Suppressor macrophage treated with lipopolysaccharide for 4 hours (primary cell): ENCODE data around the gene SLC25A36.
"Not testable (repeated sequence)": the region's sequence is repeated elsewhere in the genome, so short reads cannot be mapped to it uniquely, and the experiment has no call there.

ENCODE experiments used
- DNase-seq: peaks from one replicate; pipeline ENCODE4 v3.0.0-alpha.2; 2020

The SLC25A36 gene

GRCh38 chr3:140933109-140933508 lies 8.5 kb upstream of the SLC25A36 start:
- DNase-seq: no peak

- no peak for DNase-seq
Observed at GRCh38 chr3:140933552-140933951, 8.1 kb upstream of the SLC25A36 start.

GRCh38 chr3:140939305-140939704 lies 2.3 kb upstream of the SLC25A36 start:
- DNase-seq: not testable (repeated sequence)

GRCh38 chr3:140941090-140941433 lies 574 bp upstream of the SLC25A36 start:
- no peak for DNase-seq

GRCh38 chr3:140942221-140943104 lies 827 bp downstream of the SLC25A36 start:
- DNase-seq: peak; percentile 78

GRCh38 chr3:140943781-140944552 lies 2.3 kb downstream of the SLC25A36 start:
- no peak for DNase-seq

GRCh38 chr3:140948460-140949249 lies 7.0 kb downstream of the SLC25A36 start:
- DNase-seq: no peak

- DNase-seq: no peak
Observed at GRCh38 chr3:140950144-140950543, 8.5 kb downstream of the SLC25A36 start.

GRCh38 chr3:140950863-140951262 lies 9.2 kb downstream of the SLC25A36 start:
- DNase-seq: peak; percentile 4

GRCh38 chr3:140951750-140952149 lies 10.1 kb downstream of the SLC25A36 start:
- not testable (repeated sequence) for DNase-seq

- DNase-seq: peak; percentile 24
Observed at GRCh38 chr3:140953028-140953960, 11.7 kb downstream of the SLC25A36 start.

GRCh38 chr3:140954576-140954975 lies 12.9 kb downstream of the SLC25A36 start:
- no peak for DNase-seq

- DNase-seq: no peak
Observed at GRCh38 chr3:140955645-140956044, 14.0 kb downstream of the SLC25A36 start.

- DNase-seq: no peak
Observed at GRCh38 chr3:140956058-140956835, 14.6 kb downstream of the SLC25A36 start.

GRCh38 chr3:140972833-140973232 lies 31.2 kb downstream of the SLC25A36 start:
- peak; percentile 18 for DNase-seq

- no peak for DNase-seq
Observed at GRCh38 chr3:140974900-140975299, 33.3 kb downstream of the SLC25A36 start.

- no peak for DNase-seq
Observed at GRCh38 chr3:140980663-140981062, 39.0 kb downstream of the SLC25A36 start.

GRCh38 chr3:140987792-140988191 lies 46.2 kb downstream of the SLC25A36 start:
- DNase-seq: not testable (repeated sequence)

- no peak for DNase-seq
Observed at GRCh38 chr3:140994316-140994715, 52.7 kb downstream of the SLC25A36 start.

- not testable (repeated sequence) for DNase-seq
Observed at GRCh38 chr3:140994861-140995260, 53.2 kb downstream of the SLC25A36 start.

GRCh38 chr3:140995881-140996280 lies 54.2 kb downstream of the SLC25A36 start:
- no peak for DNase-seq
